ENCODE data around the gene TGFBR3.
"Not testable (repeated sequence)": the region's sequence is repeated elsewhere in the genome, so short reads cannot be mapped to it uniquely, and the experiment has no call there.

TGFBR3 gene

DNA sequence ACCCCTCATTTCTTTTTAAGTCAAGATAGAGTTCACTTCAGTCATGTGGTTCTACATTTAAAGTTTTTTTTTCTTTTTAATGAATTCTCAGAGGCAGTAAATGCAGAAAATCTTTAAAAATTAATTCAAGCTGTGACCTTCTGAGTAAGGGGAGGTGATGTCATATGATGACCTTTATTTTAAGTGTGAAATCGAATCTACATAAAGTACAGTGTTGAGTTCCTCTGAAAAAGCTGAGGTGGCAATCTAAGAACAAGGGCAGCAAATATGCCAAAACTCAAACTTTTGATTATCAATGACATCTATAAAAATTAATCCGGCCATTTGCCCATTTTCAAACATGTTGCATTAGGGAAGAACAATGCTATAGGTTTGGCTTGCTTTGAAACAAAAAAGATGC lies 211.8 kb downstream of the TGFBR3 start:
- no peak for DNase-seq

DNA sequence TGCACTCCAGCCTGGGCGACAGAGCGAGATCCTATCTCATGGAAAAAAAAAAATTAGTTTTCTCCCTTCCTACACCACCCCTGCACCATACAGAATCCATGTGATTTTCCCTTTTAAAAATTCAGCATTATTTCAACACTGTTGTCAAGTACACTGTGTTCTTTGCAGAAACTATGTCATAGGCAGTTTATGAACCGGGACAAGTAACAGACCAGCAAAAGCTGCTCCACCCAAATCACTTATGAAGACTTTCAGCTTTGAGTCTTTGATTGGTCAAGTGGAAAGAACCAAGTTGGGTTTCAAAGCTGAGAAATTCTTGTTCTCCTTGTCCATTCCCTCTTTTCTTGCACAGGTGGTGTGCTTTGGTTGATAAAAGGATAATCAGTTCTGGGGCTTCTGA lies 212.3 kb downstream of the TGFBR3 start:
- DNase-seq: no peak

DNA sequence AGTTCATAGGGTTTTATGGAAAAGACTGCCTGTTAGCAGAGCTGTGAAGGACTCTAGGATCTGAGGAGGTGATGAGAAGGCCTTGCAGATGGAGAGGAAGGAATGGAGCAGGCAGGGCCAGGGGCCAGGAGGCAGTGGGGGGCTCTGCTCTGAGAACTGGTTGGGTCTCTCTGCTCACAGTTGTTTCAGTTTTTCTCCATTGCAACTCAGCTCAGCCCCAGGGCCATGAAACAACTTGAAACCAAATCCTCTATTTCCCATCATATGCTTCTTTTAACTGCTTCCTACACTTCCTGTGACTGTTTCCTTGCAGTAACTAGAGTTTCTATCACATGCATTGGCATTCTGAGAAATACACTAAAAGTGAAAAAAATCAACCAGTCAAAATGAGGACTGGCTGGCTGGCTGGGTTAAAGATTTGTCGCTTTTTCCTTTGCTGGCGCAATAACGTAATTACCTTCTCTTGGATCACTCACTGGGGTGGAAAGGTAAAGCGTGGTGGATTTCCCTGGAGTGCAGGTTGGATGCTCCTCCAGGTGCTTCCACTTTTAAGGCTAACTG lies 213.3 kb downstream of the TGFBR3 start:
- no peak for DNase-seq

DNA sequence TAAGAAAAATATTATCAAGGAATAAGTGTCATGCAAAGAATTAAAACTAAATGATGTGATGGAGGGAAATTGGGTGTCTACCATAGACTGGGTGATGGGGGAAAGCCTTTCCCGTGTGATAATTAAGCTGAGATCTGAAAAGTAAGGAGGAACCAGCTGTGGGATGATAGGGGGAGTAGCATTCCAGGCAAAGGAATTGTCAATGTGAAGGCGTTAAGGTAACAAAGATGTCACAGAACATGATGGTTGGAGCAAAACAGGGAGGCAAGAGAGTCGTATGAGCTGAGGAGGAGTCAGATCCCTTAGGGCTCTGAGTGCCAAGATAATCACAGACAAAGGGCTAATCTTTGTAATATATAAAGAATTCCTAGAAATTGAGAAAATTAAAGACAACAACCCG lies 215.2 kb downstream of the TGFBR3 start:
- no peak for DNase-seq

DNA sequence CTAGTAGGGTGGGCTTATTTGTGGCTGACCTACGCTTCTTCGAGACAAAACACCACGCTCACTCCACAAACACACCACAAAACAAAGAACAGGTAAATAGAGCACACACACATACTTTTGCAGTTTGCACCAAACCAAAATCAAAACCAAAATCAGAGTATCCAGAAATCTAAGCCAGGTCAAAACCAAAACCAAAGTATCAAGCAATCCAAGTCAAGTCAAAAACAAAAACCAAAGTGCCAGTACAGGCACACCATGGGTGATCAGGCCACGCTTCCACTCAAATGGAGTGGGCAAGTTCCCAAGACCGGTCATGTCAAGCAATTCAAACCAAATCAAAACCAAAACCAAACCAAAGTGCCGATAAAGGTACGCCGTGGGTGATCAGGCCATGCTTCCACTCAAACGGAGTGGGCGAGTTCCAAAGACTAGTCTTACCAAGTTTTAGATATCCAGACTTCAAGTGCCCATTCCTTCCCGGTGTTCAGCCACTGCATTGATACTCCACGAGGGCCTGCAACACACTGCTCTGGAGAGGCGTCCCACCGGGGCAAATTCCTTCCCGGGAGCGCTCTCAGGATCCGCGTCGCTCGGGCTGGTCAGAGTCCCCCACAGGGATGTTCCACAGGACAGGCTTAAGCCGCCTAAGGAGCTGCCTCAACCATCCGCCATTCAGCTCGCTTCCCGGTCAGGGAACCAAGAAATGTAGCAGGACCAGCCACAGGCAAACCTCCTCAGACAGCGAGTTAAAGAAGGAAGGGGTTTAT lies 216.2 kb downstream of the TGFBR3 start:
- no peak for DNase-seq

DNA sequence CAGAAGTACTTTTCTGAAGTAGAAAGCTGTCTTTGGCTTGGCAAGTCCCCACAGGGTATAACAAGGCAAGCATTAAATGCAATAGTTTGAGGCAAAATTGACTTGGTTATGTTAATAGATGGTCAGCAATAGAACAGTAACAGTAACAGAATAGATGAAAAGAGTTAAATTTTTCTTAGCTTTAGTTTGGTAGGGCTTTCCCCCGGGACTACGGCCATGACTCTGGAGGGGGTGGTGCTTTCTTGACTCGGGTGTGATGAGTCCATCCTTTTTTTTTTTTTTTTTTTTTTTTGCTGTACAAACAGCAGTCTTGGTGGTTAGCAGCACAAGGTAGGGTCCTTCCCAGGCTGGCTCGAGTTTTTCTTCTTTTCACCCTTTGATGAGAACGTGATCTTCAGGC lies 219.3 kb downstream of the TGFBR3 start:
- not testable (repeated sequence) for DNase-seq

DNA sequence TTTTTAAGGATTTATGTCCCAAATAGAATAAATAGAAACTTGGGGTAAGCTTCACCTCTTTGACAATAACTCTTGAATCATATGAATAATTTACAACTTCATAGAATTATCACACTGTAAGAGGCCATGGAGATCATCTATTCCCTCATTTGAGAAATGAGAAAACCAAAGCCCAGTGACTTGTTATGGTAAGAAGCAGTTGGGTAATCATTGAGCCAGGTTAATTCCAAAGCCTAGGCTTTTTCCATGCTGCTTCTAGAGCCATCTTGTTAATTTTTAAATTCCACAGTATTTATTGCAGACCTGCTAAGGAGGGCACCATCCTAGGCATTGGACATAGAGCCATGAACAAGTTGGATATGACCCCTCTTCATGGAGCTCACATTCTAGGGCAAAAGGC lies 224.8 kb downstream of the TGFBR3 start:
- DNase-seq: no peak

DNA sequence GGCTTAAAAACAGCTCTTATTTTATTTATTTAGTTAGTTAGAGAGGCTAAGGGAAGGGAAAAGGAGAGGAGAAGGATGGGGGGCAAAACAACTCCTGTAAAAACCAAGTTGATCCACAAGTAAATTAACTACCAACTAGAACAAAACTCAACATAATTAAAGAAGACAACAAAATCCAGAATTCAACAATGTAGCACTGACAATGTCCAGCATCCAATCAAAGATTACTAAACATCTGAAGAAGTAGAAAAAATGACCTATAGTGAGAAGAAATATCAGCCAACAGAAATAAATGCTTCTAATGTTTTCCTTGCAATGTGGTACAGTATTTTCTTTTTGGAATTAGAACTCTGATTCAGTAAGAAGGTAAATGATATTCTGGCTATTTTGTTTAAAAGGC lies 225.2 kb downstream of the TGFBR3 start:
- no peak for DNase-seq

DNA sequence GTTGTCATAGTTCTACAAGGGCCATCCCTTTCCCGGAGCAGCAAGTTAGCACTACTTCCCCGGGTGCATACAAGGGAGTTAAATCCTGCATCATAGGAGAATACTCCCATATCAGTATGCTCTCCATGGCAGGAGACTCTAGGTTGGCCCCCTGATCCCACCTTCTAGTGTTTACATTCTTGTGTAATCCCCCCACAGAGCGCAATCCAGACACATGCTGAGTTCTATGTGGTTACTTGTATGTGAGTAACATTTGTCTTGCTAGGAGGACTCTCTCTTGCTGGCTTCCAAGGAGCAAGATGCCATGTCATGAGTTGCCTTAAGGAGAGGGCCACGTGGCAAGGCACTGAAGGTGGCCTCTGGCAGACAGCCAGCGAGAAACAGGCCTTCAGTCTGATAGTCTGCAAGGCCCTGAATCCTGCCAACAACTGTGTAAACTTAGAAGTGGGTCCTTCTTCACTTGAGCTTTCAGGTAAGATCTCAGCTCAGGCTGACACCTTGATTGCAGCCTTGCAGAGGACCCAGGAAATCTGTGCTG lies 230.0 kb downstream of the TGFBR3 start:
- no peak for DNase-seq

DNA sequence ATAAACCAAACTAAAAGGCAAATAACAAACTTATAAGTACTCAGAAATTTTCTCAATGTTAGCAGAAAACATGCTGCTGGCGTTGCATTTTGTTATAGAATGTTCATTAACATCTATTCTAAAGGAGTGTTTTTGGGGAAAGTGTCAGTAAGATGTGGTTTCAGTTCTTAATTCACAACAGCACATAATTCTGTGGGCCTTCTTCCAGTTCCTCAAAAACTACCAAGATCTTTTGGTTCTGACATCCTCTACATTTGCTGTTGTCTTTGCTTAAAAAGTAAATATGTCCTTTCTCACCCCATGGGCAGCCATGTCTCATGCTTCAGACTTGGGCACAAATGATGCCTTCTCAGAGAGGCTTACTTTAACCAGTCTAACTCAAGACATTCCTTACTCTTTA lies 232.8 kb downstream of the TGFBR3 start:
- DNase-seq: no peak

DNA sequence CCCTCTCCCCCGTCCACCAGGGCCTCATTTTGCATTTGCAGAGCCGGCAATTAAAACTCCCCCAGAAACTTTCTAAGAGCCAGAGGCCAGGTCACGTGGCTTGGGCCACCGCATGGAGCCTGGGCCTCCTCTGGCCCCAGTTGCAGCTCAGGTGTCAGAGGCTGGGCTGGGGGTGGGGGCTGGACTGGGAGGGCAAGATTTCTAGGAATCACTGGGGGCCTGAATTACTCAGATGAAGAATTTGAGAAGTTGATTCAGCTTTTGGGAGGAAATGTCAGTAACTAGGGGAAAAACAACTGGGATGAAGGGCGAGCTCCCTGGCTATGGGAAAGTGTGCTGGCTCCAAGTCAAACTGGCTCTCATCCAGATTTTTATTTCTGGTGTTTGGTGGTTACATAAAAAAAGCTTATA lies 234.3 kb downstream of the TGFBR3 start:
- DNase-seq: no peak

DNA sequence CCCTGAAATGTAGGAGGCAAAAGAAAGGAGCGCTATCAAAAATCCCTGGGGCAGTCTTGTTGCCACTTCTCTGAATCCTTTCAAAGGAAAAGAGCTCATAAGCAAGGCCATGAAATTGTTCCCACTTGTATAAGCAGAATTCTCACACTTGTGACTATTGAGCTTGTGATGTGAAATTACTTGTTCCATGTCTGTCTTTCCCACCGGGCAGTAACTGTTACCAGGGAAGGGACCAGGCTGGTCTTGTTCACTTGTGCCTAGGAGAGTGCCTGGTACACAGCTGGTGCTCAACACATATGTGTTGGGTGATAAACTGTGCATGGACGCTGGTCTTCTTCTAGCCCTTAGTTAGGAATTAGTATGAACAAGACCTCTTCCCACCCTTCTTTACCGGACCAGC lies 234.7 kb downstream of the TGFBR3 start:
- DNase-seq: no peak

DNA sequence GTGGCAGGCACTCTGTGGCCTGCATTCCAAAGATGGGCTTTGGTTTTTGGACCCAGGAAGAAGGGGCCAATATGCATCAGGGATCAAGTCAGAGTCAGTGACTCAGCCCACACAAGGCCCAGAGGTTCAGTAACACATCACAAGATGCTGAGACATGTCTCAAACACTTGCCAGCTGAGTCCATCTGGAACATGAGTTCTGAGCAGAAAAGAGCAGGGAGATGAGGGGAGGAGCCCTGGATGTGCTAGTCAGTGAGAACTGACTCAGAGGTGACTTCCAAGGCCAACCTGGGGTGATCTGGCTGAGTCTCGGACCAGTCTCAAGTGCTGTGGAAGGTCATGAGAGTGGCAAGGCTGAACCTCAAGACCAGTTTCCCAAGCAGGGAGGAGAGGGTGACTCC lies 235.2 kb downstream of the TGFBR3 start:
- DNase-seq: no peak

DNA sequence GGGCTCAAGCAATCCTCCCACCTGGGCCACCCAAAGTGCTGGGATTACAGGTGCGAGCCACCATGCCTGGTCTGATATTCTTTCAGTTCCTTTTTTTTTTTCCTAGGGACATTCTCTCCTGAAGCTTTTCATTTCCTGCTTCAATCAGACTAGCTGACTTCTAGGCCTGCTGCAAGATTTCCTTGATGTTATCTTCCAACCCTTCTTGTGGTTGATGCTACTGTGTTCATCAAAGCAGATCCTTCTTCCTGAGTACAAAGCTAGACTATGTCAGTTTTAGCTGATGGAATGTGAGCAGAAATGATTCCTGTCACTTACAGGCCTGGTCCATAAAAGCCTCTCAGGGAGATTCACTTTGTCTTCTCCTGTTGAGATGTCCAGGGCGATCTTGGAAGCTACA lies 238.9 kb downstream of the TGFBR3 start:
- no peak for DNase-seq

DNA sequence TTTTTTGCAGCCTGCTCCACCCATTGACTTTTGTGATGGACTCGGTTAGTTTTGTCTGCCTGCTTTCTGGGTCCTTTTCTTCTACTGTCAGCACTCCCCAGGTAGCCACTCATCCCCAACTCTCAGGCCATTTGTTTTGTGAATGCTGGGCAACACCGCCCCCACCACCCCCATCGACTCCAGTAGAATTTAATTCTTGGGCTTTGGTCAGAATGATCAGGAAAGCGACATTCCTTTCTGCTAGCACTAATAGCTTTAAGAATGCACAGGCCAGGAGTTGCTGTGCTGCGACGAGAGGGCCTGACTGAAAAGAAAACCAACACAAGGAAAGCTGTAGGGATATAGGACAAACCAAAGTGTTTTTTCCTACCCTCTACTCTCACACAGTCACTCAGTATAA lies 240.9 kb downstream of the TGFBR3 start:
- no peak for DNase-seq

DNA sequence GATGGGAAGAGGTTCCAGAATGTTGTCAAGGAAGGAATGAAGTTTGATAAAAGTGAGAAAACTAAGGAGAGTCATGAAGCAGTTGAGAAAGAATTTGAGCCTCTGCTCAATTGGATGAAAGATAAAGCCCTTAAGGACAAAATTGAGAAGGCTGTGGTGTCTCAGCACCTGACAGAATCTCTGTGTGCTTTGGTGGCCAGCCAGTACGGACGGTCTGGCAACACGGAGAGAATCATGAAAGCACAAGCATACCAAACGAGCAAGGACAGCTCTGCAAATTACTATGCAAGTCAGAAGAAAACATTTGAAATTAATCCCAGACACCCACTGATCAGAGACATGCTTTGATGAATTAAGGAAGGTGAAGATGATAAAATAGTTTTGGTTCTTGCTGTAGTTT lies 242.5 kb downstream of the TGFBR3 start:
- no peak for DNase-seq

DNA sequence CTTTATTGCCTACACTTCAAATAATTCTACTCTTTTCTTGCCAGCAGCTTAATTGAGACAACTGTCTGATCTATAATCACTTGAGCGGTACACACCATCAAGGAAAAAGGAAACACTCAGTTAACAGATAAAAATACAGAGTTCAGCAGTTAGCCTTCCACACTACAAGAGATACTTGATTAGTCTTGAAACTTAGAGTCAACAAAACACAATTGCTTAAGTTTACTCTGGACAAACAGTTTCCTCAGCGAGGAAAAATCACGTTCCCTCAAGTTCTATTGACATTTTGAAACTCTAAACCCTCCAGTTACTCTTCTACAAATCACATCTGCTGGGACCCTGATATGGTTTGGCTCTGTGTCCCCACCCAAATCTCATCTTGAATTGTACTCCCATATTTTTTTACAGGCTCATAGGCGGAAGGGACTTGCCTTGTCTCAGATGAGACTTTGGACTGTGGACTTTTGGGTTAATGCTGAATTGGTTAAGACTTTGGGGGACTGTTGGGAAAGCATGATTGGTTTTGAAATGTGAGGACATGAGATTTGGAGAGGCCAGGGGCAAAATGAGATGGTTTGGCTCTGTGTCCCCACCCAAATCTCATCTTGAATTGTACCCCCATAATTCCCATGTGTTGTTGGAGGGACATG lies 244.9 kb downstream of the TGFBR3 start:
- DNase-seq: no peak

DNA sequence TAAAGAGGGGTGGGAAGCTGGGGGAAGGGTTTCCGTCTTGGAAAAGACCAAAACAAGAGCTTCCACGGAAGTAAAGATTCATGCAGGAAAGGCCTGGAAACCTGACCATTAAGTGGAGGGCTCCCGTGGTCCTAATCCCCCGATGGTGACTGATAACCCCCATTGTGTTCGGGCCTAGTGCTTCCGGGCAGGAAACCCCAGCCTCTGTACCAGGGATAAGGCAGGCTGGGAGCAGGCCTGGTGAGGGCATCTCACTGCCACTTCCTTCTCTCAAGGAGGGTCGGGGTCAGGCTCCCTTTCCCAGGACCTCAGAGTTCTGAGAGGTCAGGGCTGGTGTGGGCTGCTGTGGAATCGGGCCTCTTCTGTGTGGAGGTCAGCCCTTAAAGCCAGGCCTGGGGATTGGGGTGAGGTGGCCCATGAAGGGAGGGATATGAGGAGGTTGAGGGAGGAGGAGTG lies 248.4 kb downstream of the TGFBR3 start:
- DNase-seq: no peak

DNA sequence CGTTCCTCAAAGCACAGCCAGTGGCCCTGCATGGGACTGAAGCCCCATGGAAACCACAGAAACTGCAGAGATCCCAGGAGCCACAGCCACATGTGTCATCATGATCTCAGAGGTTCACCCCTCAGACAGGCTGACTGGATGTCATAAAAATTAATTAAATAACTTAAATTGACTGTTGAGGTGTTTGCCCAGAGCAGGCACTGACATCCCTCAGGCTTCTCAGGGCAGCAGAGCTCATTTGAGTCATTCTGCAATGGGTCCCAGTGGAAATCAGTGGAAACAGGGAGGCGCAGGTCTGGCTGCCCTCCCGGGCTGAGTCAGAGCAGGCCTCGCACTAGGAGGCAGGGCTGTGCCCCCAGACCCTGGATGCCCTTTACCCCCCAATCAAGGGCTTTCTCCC lies 250.2 kb downstream of the TGFBR3 start:
- DNase-seq: no peak

DNA sequence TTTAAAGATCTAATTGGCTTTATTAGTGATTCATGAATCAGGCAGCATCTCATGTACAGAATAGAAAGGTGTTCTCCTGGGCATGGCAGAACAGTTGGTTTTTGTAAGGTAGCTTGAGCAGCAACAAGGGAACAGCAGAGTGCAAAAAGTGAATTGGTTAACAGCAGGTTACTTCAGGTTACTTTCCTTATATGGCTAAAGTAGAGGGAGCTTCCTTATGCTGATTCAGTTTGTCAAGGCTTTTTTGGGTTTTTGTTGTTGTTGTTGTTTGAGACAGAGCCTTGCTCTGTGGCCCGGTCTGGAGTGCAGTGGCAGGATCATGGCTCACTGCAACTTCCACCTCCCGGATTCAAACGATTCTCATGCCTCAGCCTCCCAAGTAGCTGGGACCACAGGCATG lies 252.5 kb downstream of the TGFBR3 start:
- no peak for DNase-seq

DNA sequence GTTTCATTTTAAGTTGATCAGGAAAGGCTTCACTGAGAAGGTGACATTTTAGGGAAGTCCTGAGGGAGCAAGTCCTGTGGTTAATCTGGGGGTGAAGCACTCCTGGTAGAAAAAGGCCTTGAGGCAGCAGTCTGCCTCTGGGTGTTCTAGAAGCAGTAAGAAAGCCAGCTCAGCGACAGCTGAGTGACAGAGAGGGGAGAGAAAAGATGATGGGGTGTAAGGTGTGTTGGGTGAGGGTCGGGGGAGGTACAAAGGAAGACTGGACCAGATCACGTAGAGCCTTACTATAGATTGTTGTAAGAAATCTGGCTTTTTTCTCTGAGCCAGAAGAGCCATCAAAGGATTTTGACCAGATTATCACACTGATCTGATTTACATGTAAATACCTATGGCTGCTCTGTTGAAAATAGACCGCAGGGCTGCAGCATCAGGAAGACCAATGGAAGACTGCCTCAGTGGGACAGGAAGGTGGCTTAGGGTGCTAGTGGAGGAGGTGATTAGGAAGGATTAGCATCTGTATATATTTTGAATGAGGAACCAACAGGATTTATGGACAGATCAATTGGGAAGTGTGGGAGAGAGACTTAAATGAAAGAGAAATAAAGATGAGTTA lies 254.1 kb downstream of the TGFBR3 start:
- DNase-seq: no peak

DNA sequence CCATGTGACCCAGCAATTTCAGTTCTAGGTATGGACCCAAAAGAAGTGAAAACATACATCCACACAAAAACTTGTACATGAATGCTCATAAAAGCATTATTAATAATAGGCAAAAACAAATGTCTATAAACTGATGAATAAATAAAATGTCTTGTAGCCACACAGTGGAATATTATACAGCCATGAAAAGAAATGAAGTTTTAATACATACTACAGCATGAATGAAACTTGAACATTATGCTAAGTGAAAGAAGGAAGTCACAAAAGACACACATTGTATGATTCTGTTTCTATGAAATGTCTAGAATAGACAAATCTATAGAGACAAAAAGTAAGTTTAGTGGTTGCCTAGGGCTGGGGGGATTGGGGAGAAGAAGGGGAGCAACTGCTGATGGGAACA lies 255.1 kb downstream of the TGFBR3 start:
- DNase-seq: no peak
